Liver (tissue), 9 donors: Measurements from ENCODE around the gene FSIP1. TPM values are rescaled to one million over a fixed set of nuclear protein-coding genes. Genes with fewer than 3 reads are reported as not detected.

Experiments
- DNase-seq: peaks from one replicate; pipeline ENCODE4 v3.0.0-alpha.2; 2017; ENCODE audit warnings: low spot score
- H3K27ac ChIP-seq, 2 donors: one replicate each; pipeline ENCODE4 v1.7.0; 2013; ENCODE audit warnings: inconsistent platforms in 2 of 2, low read length in 2 of 2, control low read depth in 1 of 2, low read depth in 1 of 2, mild to moderate bottlenecking in 1 of 2
- H3K27me3 ChIP-seq, 4 donors: one replicate each; pipeline versions ENCODE4 v1.6.1 to v1.7.0; 2013; ENCODE audit warnings: low read length in 3 of 4, inconsistent platforms in 1 of 4, mild to moderate bottlenecking in 1 of 4, moderate library complexity in 1 of 4; ENCODE audit not compliant: control insufficient read depth in 4 of 4, insufficient read depth in 4 of 4
- H3K36me3 ChIP-seq, 4 donors: one replicate each; pipeline versions ENCODE4 v1.6.1 to v1.7.0; 2013; ENCODE audit warnings: low read length in 3 of 4, mild to moderate bottlenecking in 3 of 4, low read depth in 1 of 4, moderate library complexity in 1 of 4; ENCODE audit not compliant: control insufficient read depth in 4 of 4, insufficient read depth in 3 of 4
- H3K4me1 ChIP-seq, 4 donors: one replicate each; pipeline versions ENCODE4 v1.6.1 to v1.7.0; 2013; ENCODE audit warnings: low read length in 3 of 4, mild to moderate bottlenecking in 3 of 4, moderate library complexity in 1 of 4; ENCODE audit not compliant: control insufficient read depth in 4 of 4, insufficient read depth in 4 of 4
- H3K4me3 ChIP-seq, 3 donors: one replicate each; pipeline versions ENCODE4 v1.6.1 to v1.7.0; 2013; ENCODE audit warnings: low read length in 3 of 3, control low read depth in 1 of 3, low read depth in 1 of 3, mild to moderate bottlenecking in 1 of 3
- H3K9ac ChIP-seq, 2 donors: one replicate each; pipeline ENCODE4 v1.7.0; 2013; ENCODE audit warnings: low read length in 2 of 2, mild to moderate bottlenecking in 2 of 2, moderate library complexity in 2 of 2, control low read depth in 1 of 2, low read depth in 1 of 2
- H3K9me3 ChIP-seq, 4 donors: one replicate each; pipeline versions ENCODE4 v1.6.1 to v1.7.0; 2013; ENCODE audit warnings: low read length in 3 of 4; ENCODE audit not compliant: control insufficient read depth in 4 of 4
- ATF3 ChIP-seq: IDR thresholded peaks from 2 replicates; pipeline ENCODE4 v1.6.1; 2016; ENCODE audit warnings: antibody characterized with exemption
- CTCF ChIP-seq: fragments of 150-350 bp; IDR thresholded peaks from 2 replicates; pipeline ENCODE4 v1.5.1; 2017; ENCODE audit warnings: improper control_type of control experiment, low read depth, low read length; ENCODE audit not compliant: missing input control
- EGR1 ChIP-seq, 2 donors: IDR thresholded peaks; 2 replicates each; pipeline ENCODE4 v1.6.1; 2016 to 2018; ENCODE audit warnings: antibody characterized with exemption in 2 of 2, low read depth in 2 of 2
- FOXA1 ChIP-seq: IDR thresholded peaks from 2 replicates; pipeline ENCODE4 v1.6.1; 2016; ENCODE audit warnings: antibody characterized with exemption
- FOXA2 ChIP-seq: IDR thresholded peaks from 2 replicates; pipeline ENCODE4 v1.6.1; 2016; ENCODE audit warnings: antibody characterized with exemption
- GABPA ChIP-seq, 2 donors: IDR thresholded peaks in 1 of 2; conservative IDR thresholded peaks in 1 of 2; 2 replicates each; pipeline ENCODE4 v1.6.1; 2016; ENCODE audit warnings: antibody characterized with exemption in 2 of 2, mild to moderate bottlenecking in 1 of 2, moderate library complexity in 1 of 2
- HNF4A ChIP-seq, 2 donors: conservative IDR thresholded peaks; 2 replicates each; pipeline ENCODE4 v1.6.1; 2016; ENCODE audit warnings: antibody characterized with exemption in 2 of 2, mild to moderate bottlenecking in 2 of 2
- HNF4G ChIP-seq: IDR thresholded peaks from 2 replicates; pipeline ENCODE4 v1.6.1; 2016; ENCODE audit warnings: antibody characterized with exemption
- MAX ChIP-seq: IDR thresholded peaks from 2 replicates; pipeline ENCODE4 v1.6.1; 2016; ENCODE audit warnings: antibody characterized with exemption
- REST ChIP-seq: IDR thresholded peaks from 2 replicates; pipeline ENCODE4 v1.6.1; 2016; ENCODE audit warnings: antibody characterized with exemption, mild to moderate bottlenecking
- SP1 ChIP-seq: IDR thresholded peaks from 2 replicates; pipeline ENCODE4 v1.6.1; 2018; ENCODE audit warnings: antibody characterized with exemption, mild to moderate bottlenecking
- TAF1 ChIP-seq: conservative IDR thresholded peaks from 2 replicates; pipeline ENCODE4 v1.6.1; 2016; ENCODE audit warnings: antibody characterized with exemption, mild to moderate bottlenecking
- YY1 ChIP-seq: IDR thresholded peaks from 2 replicates; pipeline ENCODE4 v1.6.1; 2016; ENCODE audit warnings: antibody characterized with exemption, mild to moderate bottlenecking
- ZBTB33 ChIP-seq: IDR thresholded peaks from 2 replicates; pipeline ENCODE4 v1.6.1; 2016; ENCODE audit warnings: antibody characterized with exemption
- WGBS: extraction: QIAGEN DNeasy Blood & Tissue Kit; methylation state at CpG from one replicate; pipeline ENCODE4 v1.1.7; 2013; 5-methylcytosine and 5-hydroxymethylcytosine counted together
- polyA plus RNA-seq, 2 donors: library from polyadenylated mRNA; stranded (reverse) in 1 of 2; unstranded in 1 of 2; fragments of 200-250 nt in 1 of 2; fragments of >200 nt in 1 of 2; fragmentation: Nextera tagmentation in 1 of 2; extraction: Ambion mirVana in 1 of 2; gene quantifications; one replicate each; pipeline versions ENCODE4 v1.2.1 to v1.2.3, GENCODE V29; 2013 to 2015
- total RNA-seq, 2 donors: library from RNA; depleted of rRNA; stranded (reverse); fragments of >200 nt; gene quantifications; one replicate each; pipeline ENCODE4 v1.2.3, GENCODE V29; 2014
- donor health status: healthy.
- donor health status: healthy.
- donor health status: healthy.
- donor health status: healthy.
- donor health status: healthy.

Gene FSIP1
- total and polyA plus RNA-seq, 4 donors: 0.05 to 0.29 (median 0.13) TPM

GRCh38 chr15:39646425-39646824 is 136.2 kb downstream of the FSIP1 start (continued):
- TF ChIP-seq REST (no peak), EGR1 (IDR thresholded peaks at IDR 0.05; ENCODE audit: low read depth in 2 of 2) (no peak), SP1 (no peak), GABPA (IDR thresholded peaks at IDR 0.05 in 1 of 2, conservative IDR thresholded peaks at IDR 0.05 in 1 of 2) (no peak), FOXA2 (no peak)

GRCh38 chr15:39645976-39646257 is 136.7 kb downstream of the FSIP1 start:
- DNase-seq: no peak
- Histone ChIP-seq H3K9me3 (no peaks in the 10 kb centered on the region), H3K4me1 (no peaks in the 10 kb centered on the region), H3K27me3 (no peaks in the 10 kb centered on the region), H3K27ac (no peak overlapping the region), H3K4me3 (no peak overlapping the region), H3K36me3 (no peaks in the 10 kb centered on the region), H3K9ac (no peak overlapping the region)
- TF ChIP-seq YY1: no peak
- no peak for TF ChIP-seq TAF1
- no peak for TF ChIP-seq FOXA1
- no peak for TF ChIP-seq CTCF
- no peak for TF ChIP-seq HNF4A (conservative IDR thresholded peaks at IDR 0.05)
- WGBS: 91% methylated on average over 2 of the region's 2 CpGs

GRCh38 chr15:39645138-39645975 is 137.3 kb downstream of the FSIP1 start:
- Histone ChIP-seq H3K4me3 (no peak overlapping the region), H3K9me3 (no peaks in the 10 kb centered on the region), H3K27ac (no peak overlapping the region), H3K9ac (no peak overlapping the region), H3K27me3 (no peaks in the 10 kb centered on the region), H3K36me3 (no peaks in the 10 kb centered on the region), H3K4me1 (no peaks in the 10 kb centered on the region)
- no peak for DNase-seq
- WGBS: 93% methylated on average over 20 of the region's 20 CpGs
- no peak for TF ChIP-seq MAX
- no peak for TF ChIP-seq YY1
- no peak for TF ChIP-seq FOXA1
- no peak for TF ChIP-seq TAF1
- TF ChIP-seq CTCF: no peak
- no peak for TF ChIP-seq EGR1 (IDR thresholded peaks at IDR 0.05; ENCODE audit: low read depth in 2 of 2)
- TF ChIP-seq HNF4G: no peak
- no peak for TF ChIP-seq REST
- TF ChIP-seq ZBTB33: no peak
- no peak for TF ChIP-seq ATF3
- TF ChIP-seq HNF4A (conservative IDR thresholded peaks at IDR 0.05): no peak
- TF ChIP-seq SP1: no peak
